Endodermal cell (in vitro differentiated cells): Measurements from ENCODE around the gene LST1. TPM values are rescaled to one million over a fixed set of nuclear protein-coding genes. Genes with fewer than 3 reads are reported as not detected.

Source experiments
- DNase-seq: peaks from one replicate; pipeline ENCODE4 v3.0.0-alpha.2; 2017
- H3K27ac ChIP-seq: 2 replicates; pipeline ENCODE4 v1.5.1; 2013; ENCODE audit warnings: mild to moderate bottlenecking, low read depth, low read length, moderate library complexity
- H3K27me3 ChIP-seq: 2 replicates; pipeline ENCODE4 v1.6.1; 2013; ENCODE audit warnings: mild to moderate bottlenecking, low read length, moderate library complexity; ENCODE audit not compliant: insufficient read depth, control insufficient read depth, poor library complexity, severe bottlenecking
- H3K36me3 ChIP-seq: 2 replicates; pipeline ENCODE4 v1.7.0; 2013; ENCODE audit warnings: mild to moderate bottlenecking, low read length, moderate library complexity; ENCODE audit not compliant: control insufficient read depth, insufficient read depth
- H3K4me1 ChIP-seq: one replicate; pipeline ENCODE4 v1.7.0; 2013; ENCODE audit warnings: low read length; ENCODE audit not compliant: control insufficient read depth, insufficient read depth
- H3K4me3 ChIP-seq: 2 replicates; pipeline ENCODE4 v1.5.1; 2013; ENCODE audit warnings: mild to moderate bottlenecking, low read length, moderate library complexity
- H3K9ac ChIP-seq: 2 replicates; pipeline ENCODE4 v1.6.1; 2013; ENCODE audit warnings: mild to moderate bottlenecking, low read length, moderate library complexity; ENCODE audit not compliant: poor library complexity, severe bottlenecking; ENCODE audit errors: extremely low read depth
- H3K9me3 ChIP-seq: 2 replicates; pipeline ENCODE4 v1.6.1; 2013; ENCODE audit warnings: mild to moderate bottlenecking, low read length, moderate library complexity; ENCODE audit not compliant: control insufficient read depth
- H3K27ac Mint-ChIP-seq: 2 replicates; pipeline ENCODE4 v1.8.0; 2020; ENCODE audit warnings: mixed read lengths
- H3K27me3 Mint-ChIP-seq: 2 replicates; pipeline ENCODE4 v1.8.0; 2021; ENCODE audit warnings: mild to moderate bottlenecking, mixed read lengths; ENCODE audit not compliant: insufficient read depth
- H3K36me3 Mint-ChIP-seq: 2 replicates; pipeline ENCODE4 v1.8.0; 2020; ENCODE audit warnings: low read depth, mixed read lengths
- H3K4me1 Mint-ChIP-seq: 2 replicates; pipeline ENCODE4 v1.8.0; 2020; ENCODE audit warnings: mixed read lengths
- H3K4me3 Mint-ChIP-seq: 2 replicates; pipeline ENCODE4 v1.8.0; 2020; ENCODE audit warnings: mild to moderate bottlenecking, moderate library complexity, mixed read lengths
- H3K9me3 Mint-ChIP-seq: 2 replicates; pipeline ENCODE4 v1.8.0; 2020; ENCODE audit warnings: mild to moderate bottlenecking, mixed read lengths
- WGBS, 2 experiments: methylation state at CpG; one replicate each; pipeline versions ENCODE4 v1.1.5 to v1.1.7; 2013; ENCODE audit warnings: missing lambda C conversion rate in 2 of 2, mixed read lengths in 1 of 2; ENCODE audit not compliant: insufficient coverage in 1 of 2, insufficient read length in 1 of 2; 5-methylcytosine and 5-hydroxymethylcytosine counted together
- total RNA-seq, 2 donors: library from RNA; stranded (reverse); fragmentation: NEBNext Ultra II Directional in 1 of 2; extraction: Animal tissue kit (Norgen Biotek cat#: 25700) in 1 of 2; gene quantifications; 2 replicates in 1 of 2; 3 replicates in 1 of 2; pipeline ENCODE4 v1.2.1, GENCODE V29; 2021
- TF ChIP-seq, protein P1 (sequence below): fragments of 200-600 bp; sonication (generic); conservative IDR thresholded peaks from 2 replicates; pipeline ENCODE4 v1.5.0; 2021; ENCODE audit warnings: antibody characterized with exemption, mild to moderate bottlenecking

Gene LST1
- total RNA-seq, 2 donors from 2014 or later, result not detected

DNA sequence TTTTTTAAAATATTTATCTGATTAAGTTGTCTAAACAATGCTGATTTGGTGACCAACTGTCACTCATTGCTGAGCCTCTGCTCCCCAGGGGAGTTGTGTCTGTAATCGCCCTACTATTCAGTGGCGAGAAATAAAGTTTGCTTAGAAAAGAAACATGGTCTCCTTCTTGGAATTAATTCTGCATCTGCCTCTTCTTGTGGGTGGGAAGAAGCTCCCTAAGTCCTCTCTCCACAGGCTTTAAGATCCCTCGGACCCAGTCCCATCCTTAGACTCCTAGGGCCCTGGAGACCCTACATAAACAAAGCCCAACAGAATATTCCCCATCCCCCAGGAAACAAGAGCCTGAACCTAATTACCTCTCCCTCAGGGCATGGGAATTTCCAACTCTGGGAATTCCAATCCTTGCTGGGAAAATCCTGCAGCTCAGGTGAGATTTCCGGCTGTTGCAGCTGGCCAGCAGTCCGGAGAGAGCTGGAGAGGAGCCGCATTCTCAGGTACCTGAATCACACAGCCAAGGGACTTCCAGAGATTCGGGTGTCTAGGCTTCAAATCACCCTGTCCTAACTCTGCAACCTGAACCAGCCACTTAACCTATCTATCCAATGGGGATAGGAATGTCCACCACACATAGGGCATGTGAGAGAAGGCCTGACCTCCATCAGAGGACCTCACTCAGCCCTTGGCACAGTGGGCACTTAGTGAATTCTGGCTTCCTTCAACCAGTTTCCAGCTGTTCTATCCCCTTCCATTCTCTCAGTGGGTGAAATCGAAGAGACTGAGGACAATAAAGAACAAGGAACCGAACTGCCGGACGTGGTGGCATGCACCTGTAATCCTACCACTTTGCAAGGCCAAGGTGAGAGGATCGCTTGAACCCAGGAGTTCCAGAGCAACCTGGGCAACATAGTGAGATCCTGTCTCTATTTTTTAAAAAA, 7.6 kb upstream of the LST1 start:
- H3K9me3 Mint-ChIP-seq, result no peaks in the 10 kb centered on the region
- peaks cover 6% of the 10 kb centered on the region for H3K4me1 ChIP-seq
- H3K4me3 Mint-ChIP-seq, result no peak overlapping the region
- TF ChIP-seq, protein P1, sequence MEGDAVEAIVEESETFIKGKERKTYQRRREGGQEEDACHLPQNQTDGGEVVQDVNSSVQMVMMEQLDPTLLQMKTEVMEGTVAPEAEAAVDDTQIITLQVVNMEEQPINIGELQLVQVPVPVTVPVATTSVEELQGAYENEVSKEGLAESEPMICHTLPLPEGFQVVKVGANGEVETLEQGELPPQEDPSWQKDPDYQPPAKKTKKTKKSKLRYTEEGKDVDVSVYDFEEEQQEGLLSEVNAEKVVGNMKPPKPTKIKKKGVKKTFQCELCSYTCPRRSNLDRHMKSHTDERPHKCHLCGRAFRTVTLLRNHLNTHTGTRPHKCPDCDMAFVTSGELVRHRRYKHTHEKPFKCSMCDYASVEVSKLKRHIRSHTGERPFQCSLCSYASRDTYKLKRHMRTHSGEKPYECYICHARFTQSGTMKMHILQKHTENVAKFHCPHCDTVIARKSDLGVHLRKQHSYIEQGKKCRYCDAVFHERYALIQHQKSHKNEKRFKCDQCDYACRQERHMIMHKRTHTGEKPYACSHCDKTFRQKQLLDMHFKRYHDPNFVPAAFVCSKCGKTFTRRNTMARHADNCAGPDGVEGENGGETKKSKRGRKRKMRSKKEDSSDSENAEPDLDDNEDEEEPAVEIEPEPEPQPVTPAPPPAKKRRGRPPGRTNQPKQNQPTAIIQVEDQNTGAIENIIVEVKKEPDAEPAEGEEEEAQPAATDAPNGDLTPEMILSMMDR, result no peak
- no peaks in the 10 kb centered on the region for H3K9me3 ChIP-seq
- no peaks in the 10 kb centered on the region for H3K36me3 ChIP-seq
- no peak overlapping the region for H3K9ac ChIP-seq
- peak; percentile 68 for DNase-seq
- H3K27ac ChIP-seq, result no peak overlapping the region
- peaks cover 5% of the 10 kb centered on the region for H3K27me3 ChIP-seq
- H3K36me3 Mint-ChIP-seq, result no peaks in the 10 kb centered on the region
- no peak overlapping the region for H3K4me3 ChIP-seq
- peaks cover 20% of the 10 kb centered on the region for H3K4me1 Mint-ChIP-seq
- H3K27me3 Mint-ChIP-seq, result peaks cover 51% of the 10 kb centered on the region
- no peak overlapping the region for H3K27ac Mint-ChIP-seq
- WGBS, 2 experiments, result 87 to 88% methylated on average over 10 to 12 of the region's 12 CpGs

DNA sequence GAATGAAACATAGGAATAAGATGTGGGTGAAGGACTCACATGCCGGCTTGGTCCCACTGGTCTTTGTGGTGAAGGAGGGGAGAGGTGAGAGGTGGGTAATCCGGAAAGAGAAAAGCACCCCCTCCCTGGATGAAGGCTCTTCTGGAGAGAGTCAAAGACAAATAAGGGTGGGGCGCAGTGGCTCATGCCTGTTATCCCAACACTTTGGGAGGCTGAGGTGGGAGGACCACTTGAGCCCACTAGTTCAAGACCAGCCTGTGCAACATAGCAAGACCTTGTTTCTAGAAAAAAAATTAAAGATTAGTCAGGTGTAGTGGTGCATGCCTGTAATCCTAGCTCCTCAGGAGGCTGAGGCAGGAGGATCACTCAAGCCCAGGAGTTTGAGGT, 7.0 kb upstream of the LST1 start:
- Histone ChIP-seq H3K27ac (no peak overlapping the region), H3K27me3 (peaks cover 5% of the 10 kb centered on the region), H3K9me3 (no peaks in the 10 kb centered on the region), H3K9ac (no peak overlapping the region), H3K36me3 (no peaks in the 10 kb centered on the region), H3K4me3 (no peak overlapping the region), H3K4me1 (peaks cover 2% of the 10 kb centered on the region)
- no peak for DNase-seq
- no peak overlapping the region for H3K4me3 Mint-ChIP-seq
- no peaks in the 10 kb centered on the region for H3K36me3 Mint-ChIP-seq
- WGBS, 2 experiments, result 89 to 95% methylated on average over 3 of the region's 3 CpGs
- H3K9me3 Mint-ChIP-seq, result no peaks in the 10 kb centered on the region
- TF ChIP-seq, protein P1, result no peak
- no peak overlapping the region for H3K27ac Mint-ChIP-seq
- peaks cover 51% of the 10 kb centered on the region for H3K27me3 Mint-ChIP-seq
- peaks cover 20% of the 10 kb centered on the region for H3K4me1 Mint-ChIP-seq

DNA sequence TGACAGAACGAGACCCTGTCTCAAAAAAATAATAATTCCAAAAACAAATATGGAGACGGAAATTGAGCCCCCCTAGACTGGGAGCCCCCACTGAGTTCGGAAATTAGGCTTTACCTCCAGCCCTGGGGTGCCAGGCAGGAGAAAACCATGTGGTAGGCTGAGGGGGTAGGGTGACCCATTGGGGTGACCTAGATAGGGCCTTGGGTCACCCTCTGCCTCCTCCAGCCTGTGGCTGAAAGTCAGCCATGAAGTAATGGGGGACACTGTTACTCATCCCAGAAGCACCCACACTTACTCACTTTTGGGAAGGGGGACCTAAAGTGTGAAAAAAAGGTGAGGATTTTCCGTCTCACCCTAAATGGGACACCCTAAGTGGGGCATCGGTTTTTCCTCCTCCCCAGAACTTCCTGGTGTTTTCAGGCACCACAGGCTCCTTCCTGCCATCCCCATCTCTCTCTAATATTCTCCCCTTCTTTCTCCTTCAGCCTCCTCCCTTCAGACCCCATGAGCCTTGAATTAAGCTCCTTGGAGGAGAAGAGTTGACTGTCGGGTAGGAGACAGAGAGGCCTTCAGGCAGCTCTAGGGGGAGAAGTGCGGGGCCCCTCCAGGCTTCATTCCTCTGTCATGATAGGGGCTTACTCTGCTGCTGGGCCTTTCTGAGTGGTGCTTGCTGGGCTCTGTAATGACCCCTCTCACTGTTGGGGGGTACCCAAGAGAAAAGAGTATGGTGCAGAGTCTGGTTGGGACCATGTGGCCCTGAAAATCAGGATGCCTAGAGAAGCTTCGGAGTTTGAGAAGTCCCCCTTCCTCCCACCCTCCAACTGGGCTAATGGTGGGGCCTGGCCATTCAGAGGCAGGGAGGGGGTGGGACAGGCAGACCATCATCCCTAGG, 6.3 kb upstream of the LST1 start:
- no peak overlapping the region for H3K9ac ChIP-seq
- Mint-ChIP-seq H3K4me3 (peak overlapping the region; percentile 98), H3K36me3 (no peaks in the 10 kb centered on the region), H3K4me1 (peaks cover 17% of the 10 kb centered on the region), H3K27me3 (peaks cover 50% of the 10 kb centered on the region), H3K9me3 (no peaks in the 10 kb centered on the region), H3K27ac (no peak overlapping the region)
- DNase-seq, result no peak
- H3K4me3 ChIP-seq, result no peak overlapping the region
- H3K27ac ChIP-seq, result no peak overlapping the region
- no peaks in the 10 kb centered on the region for H3K36me3 ChIP-seq
- WGBS, 2 experiments, result 90 to 94% methylated on average over 3 to 8 of the region's 8 CpGs
- no peaks in the 10 kb centered on the region for H3K4me1 ChIP-seq
- TF ChIP-seq, protein P1, result no peak
- H3K9me3 ChIP-seq, result no peaks in the 10 kb centered on the region
- peaks cover 5% of the 10 kb centered on the region for H3K27me3 ChIP-seq
